Measurements from ENCODE around the gene CLEC10A.

DNA sequence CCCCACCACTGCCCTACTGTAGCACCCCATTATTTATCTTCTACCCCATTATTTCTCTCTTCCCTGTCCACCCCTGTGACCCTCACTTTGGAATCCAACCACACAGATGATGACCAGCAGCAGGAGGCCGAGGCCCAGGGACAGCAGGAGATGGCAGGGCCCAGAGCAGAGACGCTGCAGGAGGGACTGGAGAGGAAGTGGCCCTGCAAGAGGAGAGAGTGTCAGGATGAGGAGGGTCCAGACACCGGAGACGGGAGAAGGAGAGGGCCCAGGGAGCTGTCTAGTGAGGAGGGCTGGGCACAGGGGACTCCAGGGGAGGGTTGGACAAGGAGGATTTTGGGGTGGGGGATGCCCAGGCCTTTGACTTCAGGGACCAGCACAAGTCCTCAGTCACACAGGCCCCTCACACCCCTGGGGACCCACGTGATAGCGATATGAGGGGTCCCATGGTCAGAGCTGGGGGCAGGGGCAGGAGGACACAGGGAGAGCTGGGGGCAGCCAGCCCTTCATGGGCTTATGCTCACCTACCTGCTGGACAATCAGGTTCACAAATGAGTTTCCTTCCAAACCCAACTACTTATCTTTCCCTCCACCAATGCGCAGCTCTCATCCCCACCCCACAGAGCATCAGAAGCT lies 2.0 kb downstream of the CLEC10A start:
- TF ChIP-seq, protein P1, sequence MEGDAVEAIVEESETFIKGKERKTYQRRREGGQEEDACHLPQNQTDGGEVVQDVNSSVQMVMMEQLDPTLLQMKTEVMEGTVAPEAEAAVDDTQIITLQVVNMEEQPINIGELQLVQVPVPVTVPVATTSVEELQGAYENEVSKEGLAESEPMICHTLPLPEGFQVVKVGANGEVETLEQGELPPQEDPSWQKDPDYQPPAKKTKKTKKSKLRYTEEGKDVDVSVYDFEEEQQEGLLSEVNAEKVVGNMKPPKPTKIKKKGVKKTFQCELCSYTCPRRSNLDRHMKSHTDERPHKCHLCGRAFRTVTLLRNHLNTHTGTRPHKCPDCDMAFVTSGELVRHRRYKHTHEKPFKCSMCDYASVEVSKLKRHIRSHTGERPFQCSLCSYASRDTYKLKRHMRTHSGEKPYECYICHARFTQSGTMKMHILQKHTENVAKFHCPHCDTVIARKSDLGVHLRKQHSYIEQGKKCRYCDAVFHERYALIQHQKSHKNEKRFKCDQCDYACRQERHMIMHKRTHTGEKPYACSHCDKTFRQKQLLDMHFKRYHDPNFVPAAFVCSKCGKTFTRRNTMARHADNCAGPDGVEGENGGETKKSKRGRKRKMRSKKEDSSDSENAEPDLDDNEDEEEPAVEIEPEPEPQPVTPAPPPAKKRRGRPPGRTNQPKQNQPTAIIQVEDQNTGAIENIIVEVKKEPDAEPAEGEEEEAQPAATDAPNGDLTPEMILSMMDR (IDR thresholded peaks at IDR 0.05), result no peak
- TF ChIP-seq EP300 (IDR thresholded peaks at IDR 0.05), result no peak
